HepG2 (cell line): Measurements from ENCODE around the gene HOXD4. TPM values are rescaled to one million over a fixed set of nuclear protein-coding genes. Genes with fewer than 3 reads are reported as not detected.

Experiments used
- ATAC-seq: fragments of 200-7000 bp; cut with Tn5 transposase; 3 replicates; pipeline ENCODE4 v1.9.1; 2020; ENCODE audit warnings: mild to moderate bottlenecking, moderate library complexity
- BruUV-seq: library from RNA; stranded (reverse); fragments of 400-500 nt; replicated peaks from 2 replicates; lab custom pipeline; 2021; lab: Mats Ljungman, UMichigan
- CTCF ChIA-PET: fragments of 300-600 bp; formaldehyde crosslinking; extraction: SDS; loops from one replicate; lab custom pipeline; 2021; ENCODE audit warnings: low total read pairs, inconsistent platforms, low intra/inter-chr PET ratio; lab: Yijun Ruan, JAX
- POLR2A ChIA-PET: fragments of 350-600 bp; sonication (Branson Sonifier 250); formaldehyde crosslinking; loops from one replicate; lab custom pipeline; 2020; ENCODE audit warnings: antibody characterized with exemption, inconsistent platforms; lab: Yijun Ruan, JAX
- DNase-seq: peaks from one replicate; pipeline ENCODE4 v3.0.0-alpha.2; 2015; ENCODE audit warnings: low spot score
- FAIRE-seq: peaks from 3 replicates; lab custom pipeline; 2011; peaks lifted over from hg19 to GRCh38; lab: Jason Lieb, UNC
- H2AFZ ChIP-seq: one replicate; pipeline ENCODE4 v1.6.1; 2011; ENCODE audit warnings: low read length, inconsistent platforms
- H3K27ac ChIP-seq: fragments of 300-600 bp; 3 replicates; pipeline ENCODE4 v1.8.0; 2011; ENCODE audit warnings: mixed run types, mild to moderate bottlenecking, mixed read lengths, low read length, inconsistent platforms; ENCODE audit not compliant: insufficient read depth; ENCODE audit errors: extremely low read length
- H3K27me3 ChIP-seq, 2 experiments: fragments of 200-600 bp in 1 of 2; 2 replicates in 1 of 2; 3 replicates in 1 of 2; pipeline versions ENCODE4 v1.6.0 to v1.8.0; 2011; ENCODE audit warnings: low read length in 2 of 2, mild to moderate bottlenecking in 2 of 2, moderate library complexity in 2 of 2, inconsistent platforms in 1 of 2; ENCODE audit not compliant: insufficient read depth in 2 of 2, control insufficient read depth in 1 of 2
- H3K36me3 ChIP-seq, 2 experiments: fragments of 200-600 bp in 1 of 2; replicated peaks in 1 of 2; 2 replicates in 1 of 2; 3 replicates in 1 of 2; pipeline versions ENCODE4 v1.5.1 to v1.8.0; 2011; ENCODE audit warnings: low read length in 2 of 2, inconsistent platforms in 1 of 2; ENCODE audit not compliant: insufficient read depth in 2 of 2, control insufficient read depth in 1 of 2
- H3K4me1 ChIP-seq: 2 replicates; pipeline ENCODE4 v1.5.1; 2012; ENCODE audit warnings: low read length, inconsistent platforms; ENCODE audit not compliant: insufficient read depth
- H3K4me2 ChIP-seq: 2 replicates; pipeline ENCODE4 v1.6.0; 2011; ENCODE audit warnings: low read depth, low read length, inconsistent platforms
- H3K4me3 ChIP-seq, 3 experiments: fragments of 200-600 bp in 1 of 3; sonication (generic), shearing (Covaris generic) in 1 of 3; replicated peaks in 1 of 3; 2 replicates each; pipeline ENCODE4 v1.5.1; 2011 to 2016; ENCODE audit warnings: low read length in 3 of 3, inconsistent platforms in 2 of 3, low read depth in 2 of 3, mild to moderate bottlenecking in 2 of 3, control low read depth in 1 of 3, mixed read lengths in 1 of 3; ENCODE audit not compliant: insufficient read depth in 1 of 3
- H3K79me2 ChIP-seq: one replicate; pipeline ENCODE4 v1.6.1; 2011; ENCODE audit warnings: low read length, inconsistent platforms; ENCODE audit not compliant: insufficient read depth
- H3K9ac ChIP-seq: 2 replicates; pipeline ENCODE4 v1.6.0; 2011; ENCODE audit warnings: mild to moderate bottlenecking, low read depth, low read length, inconsistent platforms; ENCODE audit not compliant: insufficient read depth
- H3K9me3 ChIP-seq: 2 replicates; pipeline ENCODE4 v1.5.1; 2012; ENCODE audit warnings: mild to moderate bottlenecking, low read length
- H4K20me1 ChIP-seq: 2 replicates; pipeline ENCODE4 v1.6.0; 2011; ENCODE audit warnings: inconsistent platforms, mild to moderate bottlenecking, low read length, moderate library complexity; ENCODE audit not compliant: insufficient read depth
- CEBPB ChIP-seq: IDR thresholded peaks from 2 replicates; pipeline ENCODE4 v1.6.1; 2011; ENCODE audit warnings: low read depth, low read length, improper control_type of control experiment, borderline replicate concordance
- CEBPG ChIP-seq: IDR thresholded peaks from 2 replicates; pipeline ENCODE4 v1.6.1; 2016
- GATAD2A ChIP-seq: IDR thresholded peaks from 2 replicates; pipeline ENCODE4 v1.6.1; 2016
- HNF4A ChIP-seq: sonication (generic); formaldehyde crosslinking; IDR thresholded peaks from 2 replicates; pipeline ENCODE4 v1.4.0; 2020; ENCODE audit warnings: missing genetic modification reagents
- HNF4G ChIP-seq, 2 experiments: sonication (generic) in 1 of 2; formaldehyde crosslinking in 1 of 2; IDR thresholded peaks; 2 replicates each; pipeline versions ENCODE4 v1.4.0 to v1.6.1; 2011 to 2020; ENCODE audit warnings: borderline replicate concordance in 2 of 2, low read depth in 2 of 2, mild to moderate bottlenecking in 2 of 2, low read length in 1 of 2, missing genetic modification reagents in 1 of 2, moderate library complexity in 1 of 2
- HOXA9 ChIP-seq: sonication (generic); formaldehyde crosslinking; IDR thresholded peaks from 2 replicates; pipeline ENCODE4 v1.8.1; 2022; ENCODE audit warnings: missing genetic modification reagents, mild to moderate bottlenecking, moderate library complexity, borderline replicate concordance
- MIER3 ChIP-seq: IDR thresholded peaks from 2 replicates; pipeline ENCODE4 v1.6.1; 2016; ENCODE audit warnings: missing compliant biosample characterization, borderline replicate concordance
- NBN ChIP-seq: fragments of 450-650 bp; conservative IDR thresholded peaks from 2 replicates; pipeline ENCODE4 v1.6.1; 2017
- NCOR1 ChIP-seq: fragments of 200-600 bp; sonication (generic); IDR thresholded peaks from 2 replicates; pipeline ENCODE4 v1.7.0; 2017; ENCODE audit warnings: antibody characterized with exemption, low read length, borderline replicate concordance
- SMC3 ChIP-seq: IDR thresholded peaks from 2 replicates; pipeline ENCODE4 v1.6.1; 2011; ENCODE audit warnings: low read length, improper control_type of control experiment
- SP140L ChIP-seq: sonication (generic); formaldehyde crosslinking; IDR thresholded peaks from 2 replicates; pipeline ENCODE4 v1.4.0; 2020; ENCODE audit warnings: missing genetic modification reagents, borderline replicate concordance
- TRIM24 ChIP-seq: sonication (generic); formaldehyde crosslinking; IDR thresholded peaks from 2 replicates; pipeline ENCODE4 v1.8.0; 2022; ENCODE audit warnings: mild to moderate bottlenecking, missing genetic modification reagents
- ZNF530 ChIP-seq: sonication (generic); formaldehyde crosslinking; IDR thresholded peaks from 2 replicates; pipeline ENCODE4 v1.5.0; 2020; ENCODE audit warnings: low read depth, mild to moderate bottlenecking, missing genetic modification reagents
- ZNF558 ChIP-seq: sonication (generic); formaldehyde crosslinking; IDR thresholded peaks from 2 replicates; pipeline ENCODE4 v1.9.0; 2022; ENCODE audit warnings: mild to moderate bottlenecking, missing genetic modification reagents, borderline replicate concordance
- WGBS: methylation state at CpG from one replicate; pipeline ENCODE4 v1.1.6; 2017; ENCODE audit warnings: low lambda C conversion rate; 5-methylcytosine and 5-hydroxymethylcytosine counted together
- in situ Hi-C: cut with HindIII; loops from 2 replicates; pipeline ENCODE4 v1.10.0; 2017; ENCODE audit warnings: low pct_unique_long_range_greater_than_20kb; ENCODE audit not compliant: extremely low pct_ligation_motif_present
- intact Hi-C: fragments of 100-400 bp; cut with micrococcal nuclease; formaldehyde crosslinking; loops from one replicate; pipeline ENCODE4 v1.10.0; 2022; ENCODE audit not compliant: unreplicated experiment
- polyA plus RNA-seq, 8 experiments: library from polyadenylated mRNA; depleted of rRNA in 3 of 8; stranded (reverse) in 7 of 8; unstranded in 1 of 8; fragments of >200 nt; fragmentation: Illumina TruSeq in 4 of 8; extraction: Trizol in 4 of 8; gene quantifications; 2 replicates each; pipeline versions ENCODE4 v1.2.1 to v1.2.3, GENCODE V29; 2011 to 2016; ENCODE audit warnings: low read depth in 4 of 8, missing spikeins in 1 of 8, mixed read lengths in 1 of 8; ENCODE audit not compliant: insufficient read depth in 1 of 8
- total RNA-seq, 5 experiments: library from RNA; depleted of rRNA; stranded (reverse); fragments of >200 nt; fragmentation: Illumina TruSeq; extraction: Trizol; gene quantifications; 2 replicates each; pipeline ENCODE4 v1.2.3, GENCODE V29; 2016; ENCODE audit warnings: low read depth in 1 of 5
- TF ChIP-seq, protein P1 (sequence below): sonication (generic); formaldehyde crosslinking; IDR thresholded peaks from 2 replicates; pipeline ENCODE4 v1.4.0; 2020; ENCODE audit warnings: missing genetic modification reagents

Gene HOXD4
- total and polyA plus RNA-seq, 2 of the 13 experiments (the other 11 are each of a cell fraction or from before 2014, with no cell fraction given) = not detected

DNA sequence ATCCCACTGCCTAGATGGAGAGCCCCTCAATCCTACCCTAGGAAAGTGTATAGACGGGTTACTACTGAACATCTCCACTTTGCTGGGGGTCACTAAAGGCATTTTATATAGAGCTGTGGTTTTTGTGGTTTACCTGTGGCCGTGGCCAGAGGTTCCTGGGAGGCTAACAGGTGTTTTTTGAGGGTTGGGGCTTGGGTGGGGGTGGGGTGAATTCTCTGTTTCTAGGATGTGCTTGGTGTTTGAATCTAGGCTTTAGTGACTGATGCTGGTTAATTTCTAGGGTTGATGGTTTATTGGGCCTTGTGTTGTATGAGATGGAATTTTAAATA is 14.1 kb upstream of the HOXD4 start (continued):
- TF ChIP-seq HOXA9 (CRISPR knock-in tag) (no peak), NBN (no peak)

DNA sequence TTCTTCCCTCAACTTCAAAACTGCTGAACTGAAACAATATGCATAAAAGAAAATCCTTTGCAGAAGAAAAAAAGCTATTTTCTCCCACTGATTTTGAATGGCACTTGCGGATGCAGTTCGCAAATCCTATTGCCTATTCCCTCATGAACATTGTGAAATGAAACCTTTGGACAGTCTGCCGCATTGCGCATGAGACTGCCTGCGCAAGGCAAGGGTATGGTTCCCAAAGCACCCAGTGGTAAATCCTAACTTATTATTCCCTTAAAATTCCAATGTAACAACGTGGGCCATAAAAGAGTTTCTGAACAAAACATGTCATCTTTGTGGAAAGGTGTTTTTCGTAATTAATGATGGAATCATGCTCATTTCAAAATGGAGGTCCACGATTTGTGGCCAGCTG is 13.4 kb upstream of the HOXD4 start:
- in situ Hi-C loops = no loop called here
- ATAC-seq = no peak
- no peak overlapping the region for H3K27ac ChIP-seq
- H4K20me1 ChIP-seq = no peaks in the 10 kb centered on the region
- FAIRE-seq = peak; percentile 49
- no peak overlapping the region for H2AFZ ChIP-seq
- no peak overlapping the region for H3K4me3 ChIP-seq
- H3K4me1 ChIP-seq = peaks cover 11% of the 10 kb centered on the region
- TF ChIP-seq HNF4G (IDR thresholded peaks at IDR 0.05; ENCODE audit: borderline replicate concordance, low read depth, low read length) (peak; percentile 81), HNF4G (CRISPR knock-in tag; IDR thresholded peaks at IDR 0.05; ENCODE audit: borderline replicate concordance, low read depth) (no peak), ZNF558 (CRISPR knock-in tag) (no peak), NCOR1 (peak; percentile 78; the same call in 1 of the 2 replicates), ZNF530 (CRISPR knock-in tag) (no peak), HNF4A (CRISPR knock-in tag) (peak; percentile 88), SP140L (CRISPR knock-in tag) (0 out of 2 replicates have a peak, but pooled peaks have one; percentile 38), GATAD2A (CRISPR knock-in tag) (0 out of 2 replicates have a peak, but pooled peaks have one; percentile 30), SMC3 (peak; percentile 14; the same call in 1 of the 2 replicates), CEBPB (peak; percentile 96), TRIM24 (CRISPR knock-in tag) (0 out of 2 replicates have a peak, but pooled peaks have one; percentile 38), CEBPG (CRISPR knock-in tag) (peak; percentile 82), MIER3 (CRISPR knock-in tag) (no peak)
- TF ChIP-seq, protein P1, sequence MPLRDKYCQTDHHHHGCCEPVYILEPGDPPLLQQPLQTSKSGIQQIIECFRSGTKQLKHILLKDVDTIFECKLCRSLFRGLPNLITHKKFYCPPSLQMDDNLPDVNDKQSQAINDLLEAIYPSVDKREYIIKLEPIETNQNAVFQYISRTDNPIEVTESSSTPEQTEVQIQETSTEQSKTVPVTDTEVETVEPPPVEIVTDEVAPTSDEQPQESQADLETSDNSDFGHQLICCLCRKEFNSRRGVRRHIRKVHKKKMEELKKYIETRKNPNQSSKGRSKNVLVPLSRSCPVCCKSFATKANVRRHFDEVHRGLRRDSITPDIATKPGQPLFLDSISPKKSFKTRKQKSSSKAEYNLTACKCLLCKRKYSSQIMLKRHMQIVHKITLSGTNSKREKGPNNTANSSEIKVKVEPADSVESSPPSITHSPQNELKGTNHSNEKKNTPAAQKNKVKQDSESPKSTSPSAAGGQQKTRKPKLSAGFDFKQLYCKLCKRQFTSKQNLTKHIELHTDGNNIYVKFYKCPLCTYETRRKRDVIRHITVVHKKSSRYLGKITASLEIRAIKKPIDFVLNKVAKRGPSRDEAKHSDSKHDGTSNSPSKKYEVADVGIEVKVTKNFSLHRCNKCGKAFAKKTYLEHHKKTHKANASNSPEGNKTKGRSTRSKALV = peak; percentile 78; the same call in 1 of the 2 replicates
- TF ChIP-seq, all 625 proteins: peak for 10
- ChIA-PET POLR2A (no interaction called here), CTCF (no interaction called here)
- Histone ChIP-seq H3K4me2 (no peak overlapping the region), H3K9me3 (no peaks in the 10 kb centered on the region), H3K27me3 (peaks cover 9 to 91% of the 10 kb centered on the region in 2 experiments; a peak in 4 of 5 replicates), H3K36me3 (no peaks in the 10 kb centered on the region), H3K79me2 (no peaks in the 10 kb centered on the region), H3K9ac (no peak overlapping the region)
- no TSS peak for BruUV-seq
- intact Hi-C loops = no loop called here
- 37% methylated on average over 8 of the region's 8 CpGs for WGBS
- DNase-seq = peak; percentile 33
